Measurements from ENCODE around the gene FERMT3.

FERMT3 gene

GRCh38 chr11:64220271-64220670 lies 13.8 kb downstream of the FERMT3 start:
- Histone ChIP-seq H3K4me1 (ENCODE audit: control insufficient read depth in 1 of 2, insufficient read depth in 2 of 2, low read length in 2 of 2) (peaks cover 14% of the 10 kb centered on the region in 2 donors), H3K9ac (ENCODE audit: low read depth in 1 of 2, low read length in 2 of 2) (no peak overlapping the region), H3K36me3 (ENCODE audit: control insufficient read depth in 1 of 2, insufficient read depth in 2 of 2, low read length in 2 of 2) (peaks cover 9 to 38% of the 10 kb centered on the region in 2 donors)

GRCh38 chr11:64220798-64221197 lies 14.3 kb downstream of the FERMT3 start:
- no peak overlapping the region for H3K4me3 ChIP-seq (ENCODE audit: low read depth in 1 of 2, low read length in 2 of 2)
- H3K9me3 ChIP-seq (ENCODE audit: control insufficient read depth in 1 of 2, low read length in 2 of 2) = no peaks in the 10 kb centered on the region
- H3K36me3 ChIP-seq (ENCODE audit: control insufficient read depth in 1 of 2, insufficient read depth in 2 of 2, low read length in 2 of 2) = peaks cover 9 to 38% of the 10 kb centered on the region in 2 donors
- H3K4me1 ChIP-seq (ENCODE audit: control insufficient read depth in 1 of 2, insufficient read depth in 2 of 2, low read length in 2 of 2) = peaks cover 16 to 19% of the 10 kb centered on the region in 2 donors
- no peaks in the 10 kb centered on the region for H3K27me3 ChIP-seq (ENCODE audit: control insufficient read depth in 1 of 2, insufficient read depth in 2 of 2, low read length in 2 of 2)
- H3K9ac ChIP-seq (ENCODE audit: low read depth in 1 of 2, low read length in 2 of 2) = no peak overlapping the region
- H3K27ac ChIP-seq (ENCODE audit: low read depth, low read length) = no peak overlapping the region

More at GRCh38 chr11:64220271-64220670, 13.8 kb downstream of the FERMT3 start:
- Histone ChIP-seq H3K9me3 (ENCODE audit: control insufficient read depth in 1 of 2, low read length in 2 of 2) (no peaks in the 10 kb centered on the region), H3K27ac (ENCODE audit: low read depth, low read length) (no peak overlapping the region), H3K27me3 (ENCODE audit: control insufficient read depth in 1 of 2, insufficient read depth in 2 of 2, low read length in 2 of 2) (no peaks in the 10 kb centered on the region), H3K4me3 (ENCODE audit: low read depth in 1 of 2, low read length in 2 of 2) (no peak overlapping the region)

DNA sequence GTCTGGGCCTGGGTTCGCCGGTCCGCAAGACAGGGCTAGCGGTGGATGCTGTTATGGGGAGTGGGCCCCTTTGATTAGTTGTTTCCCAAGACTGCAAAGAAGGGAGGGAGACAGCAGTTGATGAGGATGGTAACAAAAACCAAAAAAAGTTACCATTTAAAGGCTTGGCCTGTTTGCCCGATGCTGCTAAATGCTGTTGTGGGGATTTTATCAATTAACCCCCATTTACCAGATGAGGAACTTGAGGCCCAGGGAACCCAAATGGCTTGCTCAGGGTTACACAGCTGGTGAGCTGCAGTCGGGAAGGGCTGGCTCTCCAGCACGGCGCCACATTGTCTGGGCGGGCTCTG lies 16.1 kb downstream of the FERMT3 start:
- H3K36me3 ChIP-seq (ENCODE audit: control insufficient read depth in 1 of 2, insufficient read depth in 2 of 2, low read length in 2 of 2) = peaks cover 9 to 36% of the 10 kb centered on the region in 2 donors

DNA sequence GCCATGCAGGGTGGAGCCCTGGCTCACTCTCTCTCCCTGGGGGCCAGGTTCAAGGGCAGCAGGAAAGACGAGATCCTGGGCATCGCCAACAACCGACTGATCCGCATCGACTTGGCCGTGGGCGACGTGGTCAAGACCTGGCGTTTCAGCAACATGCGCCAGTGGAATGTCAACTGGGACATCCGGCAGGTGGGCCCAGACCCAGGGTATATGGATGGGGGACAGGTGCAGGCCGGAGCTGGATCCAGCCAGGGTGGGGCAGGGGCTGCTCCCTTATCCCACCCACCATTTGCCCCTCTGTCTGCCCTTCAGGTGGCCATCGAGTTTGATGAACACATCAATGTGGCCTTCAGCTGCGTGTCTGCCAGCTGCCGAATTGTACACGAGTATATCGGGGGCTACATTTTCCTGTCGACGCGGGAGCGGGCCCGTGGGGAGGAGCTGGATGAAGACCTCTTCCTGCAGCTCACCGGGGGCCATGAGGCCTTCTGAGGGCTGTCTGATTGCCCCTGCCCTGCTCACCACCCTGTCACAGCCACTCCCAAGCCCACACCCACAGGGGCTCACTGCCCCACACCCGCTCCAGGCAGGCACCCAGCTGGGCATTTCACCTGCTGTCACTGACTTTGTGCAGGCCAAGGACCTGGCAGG lies 16.6 kb downstream of the FERMT3 start:
- Histone ChIP-seq H3K36me3 (ENCODE audit: control insufficient read depth in 1 of 2, insufficient read depth in 2 of 2, low read length in 2 of 2) (peaks cover 9 to 35% of the 10 kb centered on the region in 2 donors), H3K27me3 (ENCODE audit: control insufficient read depth in 1 of 2, insufficient read depth in 2 of 2, low read length in 2 of 2) (no peaks in the 10 kb centered on the region), H3K4me1 (ENCODE audit: control insufficient read depth in 1 of 2, insufficient read depth in 2 of 2, low read length in 2 of 2) (peaks cover 25 to 34% of the 10 kb centered on the region in 2 donors), H3K27ac (ENCODE audit: low read depth, low read length) (peak overlapping the region; percentile 42), H3K4me3 (ENCODE audit: low read depth in 1 of 2, low read length in 2 of 2) (no peak overlapping the region), H3K9me3 (ENCODE audit: control insufficient read depth in 1 of 2, low read length in 2 of 2) (no peaks in the 10 kb centered on the region), H3K9ac (ENCODE audit: low read depth in 1 of 2, low read length in 2 of 2) (no peak overlapping the region)

More for the DNA sequence above, 16.1 kb downstream of the FERMT3 start:
- H3K4me1 ChIP-seq (ENCODE audit: control insufficient read depth in 1 of 2, insufficient read depth in 2 of 2, low read length in 2 of 2) = peaks cover 24 to 32% of the 10 kb centered on the region in 2 donors
- no peak overlapping the region for H3K27ac ChIP-seq (ENCODE audit: low read depth, low read length)
- no peak overlapping the region for H3K4me3 ChIP-seq (ENCODE audit: low read depth in 1 of 2, low read length in 2 of 2)
- H3K27me3 ChIP-seq (ENCODE audit: control insufficient read depth in 1 of 2, insufficient read depth in 2 of 2, low read length in 2 of 2) = no peaks in the 10 kb centered on the region
- H3K9me3 ChIP-seq (ENCODE audit: control insufficient read depth in 1 of 2, low read length in 2 of 2) = no peaks in the 10 kb centered on the region
- no peak overlapping the region for H3K9ac ChIP-seq (ENCODE audit: low read depth in 1 of 2, low read length in 2 of 2)

- Histone ChIP-seq H3K9ac (ENCODE audit: low read depth in 1 of 2, low read length in 2 of 2) (no peak overlapping the region), H3K36me3 (ENCODE audit: control insufficient read depth in 1 of 2, insufficient read depth in 2 of 2, low read length in 2 of 2) (peaks cover 9 to 32% of the 10 kb centered on the region in 2 donors), H3K27ac (ENCODE audit: low read depth, low read length) (no peak overlapping the region), H3K4me3 (ENCODE audit: low read depth in 1 of 2, low read length in 2 of 2) (no peak overlapping the region), H3K9me3 (ENCODE audit: control insufficient read depth in 1 of 2, low read length in 2 of 2) (no peaks in the 10 kb centered on the region), H3K27me3 (ENCODE audit: control insufficient read depth in 1 of 2, insufficient read depth in 2 of 2, low read length in 2 of 2) (no peaks in the 10 kb centered on the region), H3K4me1 (ENCODE audit: control insufficient read depth in 1 of 2, insufficient read depth in 2 of 2, low read length in 2 of 2) (peaks cover 21 to 37% of the 10 kb centered on the region in 2 donors)
Measured at GRCh38 chr11:64224151-64224890, 17.8 kb downstream of the FERMT3 start.

GRCh38 chr11:64224891-64225607 lies 18.5 kb downstream of the FERMT3 start:
- Histone ChIP-seq H3K9ac (ENCODE audit: low read depth in 1 of 2, low read length in 2 of 2) (peak overlapping the region; percentile 69 to 97), H3K36me3 (ENCODE audit: control insufficient read depth in 1 of 2, insufficient read depth in 2 of 2, low read length in 2 of 2) (peaks cover 9 to 29% of the 10 kb centered on the region in 2 donors), H3K27ac (ENCODE audit: low read depth, low read length) (peak overlapping the region; percentile 90), H3K4me1 (ENCODE audit: control insufficient read depth in 1 of 2, insufficient read depth in 2 of 2, low read length in 2 of 2) (peaks cover 28 to 44% of the 10 kb centered on the region in 2 donors), H3K27me3 (ENCODE audit: control insufficient read depth in 1 of 2, insufficient read depth in 2 of 2, low read length in 2 of 2) (no peaks in the 10 kb centered on the region), H3K4me3 (ENCODE audit: low read depth in 1 of 2, low read length in 2 of 2) (peak overlapping the region; percentile 82 to 84), H3K9me3 (ENCODE audit: control insufficient read depth in 1 of 2, low read length in 2 of 2) (no peaks in the 10 kb centered on the region)

DNA sequence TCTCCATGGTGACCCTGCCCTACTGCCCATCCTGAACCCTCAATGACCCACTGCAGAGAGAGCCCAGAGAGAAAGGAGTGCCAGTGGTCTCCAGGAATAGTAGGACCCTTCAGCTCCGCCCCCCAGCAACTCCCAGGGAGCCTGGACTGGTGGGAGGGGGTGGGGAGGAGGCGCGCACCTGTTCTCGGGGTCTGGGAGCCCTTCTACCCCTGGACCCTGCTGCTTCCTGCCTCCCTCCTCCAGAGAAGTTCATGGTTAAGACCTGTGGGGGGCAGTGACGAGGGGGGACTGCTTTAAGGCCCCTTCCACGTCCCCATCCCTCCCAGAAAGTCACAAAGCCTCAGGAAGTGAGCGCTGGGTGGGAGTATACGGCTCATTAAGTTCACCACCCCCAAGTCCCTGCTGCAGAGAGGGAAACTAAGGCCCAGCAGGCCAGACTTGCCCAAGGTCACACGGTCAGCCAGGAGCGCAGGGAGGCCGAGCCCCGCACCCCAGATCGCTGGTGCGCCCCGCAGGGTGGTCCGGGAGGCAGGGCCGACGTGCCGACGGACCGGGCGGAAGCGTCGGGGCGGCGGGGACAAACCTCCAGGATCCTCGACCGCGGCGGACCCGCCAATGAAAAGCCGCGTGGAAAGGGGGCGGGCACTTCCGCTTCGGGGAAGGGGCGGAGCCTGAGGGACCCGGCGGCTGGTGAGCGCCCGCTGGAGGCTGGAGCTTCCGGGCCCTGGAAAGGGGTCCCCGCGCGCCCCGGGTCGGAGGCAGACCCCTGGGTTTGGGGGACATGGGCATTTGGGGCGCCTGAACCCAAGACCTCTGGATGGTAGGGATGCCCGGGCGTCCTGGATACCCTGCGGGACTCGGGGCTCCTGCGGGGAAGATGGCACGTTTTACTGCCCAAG lies 19.3 kb downstream of the FERMT3 start, which contains the start of the genes NUDT22 and TRPT1:
Gene NUDT22 (plus strand): TSS at position 667 of the 899 bp plus-strand sequence. CDS start 379 bp downstream, outside the sequence.
Gene TRPT1 (minus strand): TSS at position 579 of the 899 bp plus-strand sequence. CDS start 326 bp downstream, at position 253.
- Histone ChIP-seq H3K36me3 (ENCODE audit: control insufficient read depth in 1 of 2, insufficient read depth in 2 of 2, low read length in 2 of 2) (peaks cover 4 to 21% of the 10 kb centered on the region in 2 donors), H3K27me3 (ENCODE audit: control insufficient read depth in 1 of 2, insufficient read depth in 2 of 2, low read length in 2 of 2) (no peaks in the 10 kb centered on the region), H3K9me3 (ENCODE audit: control insufficient read depth in 1 of 2, low read length in 2 of 2) (no peaks in the 10 kb centered on the region), H3K27ac (ENCODE audit: low read depth, low read length) (peak within 1 kb of the TSS; percentile 90), H3K9ac (ENCODE audit: low read depth in 1 of 2, low read length in 2 of 2) (peak within 1 kb of the TSS; percentile 97 to 100), H3K4me1 (ENCODE audit: control insufficient read depth in 1 of 2, insufficient read depth in 2 of 2, low read length in 2 of 2) (peaks cover 29 to 44% of the 10 kb centered on the region in 2 donors), H3K4me3 (ENCODE audit: low read depth in 1 of 2, low read length in 2 of 2) (peak within 1 kb of the TSS; percentile 82 to 84)

GRCh38 chr11:64226507-64227051 lies 20.1 kb downstream of the FERMT3 start:
- H3K9me3 ChIP-seq (ENCODE audit: control insufficient read depth in 1 of 2, low read length in 2 of 2) = no peaks in the 10 kb centered on the region
- H3K27me3 ChIP-seq (ENCODE audit: control insufficient read depth in 1 of 2, insufficient read depth in 2 of 2, low read length in 2 of 2) = no peaks in the 10 kb centered on the region
- peaks cover 30 to 51% of the 10 kb centered on the region in 2 donors for H3K4me1 ChIP-seq (ENCODE audit: control insufficient read depth in 1 of 2, insufficient read depth in 2 of 2, low read length in 2 of 2)
- peaks cover 0 to 17% of the 10 kb centered on the region in 2 donors for H3K36me3 ChIP-seq (ENCODE audit: control insufficient read depth in 1 of 2, insufficient read depth in 2 of 2, low read length in 2 of 2)
- H3K27ac ChIP-seq (ENCODE audit: low read depth, low read length) = peak overlapping the region; percentile 90
- peak overlapping the region; percentile 82 to 84 for H3K4me3 ChIP-seq (ENCODE audit: low read depth in 1 of 2, low read length in 2 of 2)
- H3K9ac ChIP-seq (ENCODE audit: low read depth in 1 of 2, low read length in 2 of 2) = peak overlapping the region; percentile 97 to 100

DNA sequence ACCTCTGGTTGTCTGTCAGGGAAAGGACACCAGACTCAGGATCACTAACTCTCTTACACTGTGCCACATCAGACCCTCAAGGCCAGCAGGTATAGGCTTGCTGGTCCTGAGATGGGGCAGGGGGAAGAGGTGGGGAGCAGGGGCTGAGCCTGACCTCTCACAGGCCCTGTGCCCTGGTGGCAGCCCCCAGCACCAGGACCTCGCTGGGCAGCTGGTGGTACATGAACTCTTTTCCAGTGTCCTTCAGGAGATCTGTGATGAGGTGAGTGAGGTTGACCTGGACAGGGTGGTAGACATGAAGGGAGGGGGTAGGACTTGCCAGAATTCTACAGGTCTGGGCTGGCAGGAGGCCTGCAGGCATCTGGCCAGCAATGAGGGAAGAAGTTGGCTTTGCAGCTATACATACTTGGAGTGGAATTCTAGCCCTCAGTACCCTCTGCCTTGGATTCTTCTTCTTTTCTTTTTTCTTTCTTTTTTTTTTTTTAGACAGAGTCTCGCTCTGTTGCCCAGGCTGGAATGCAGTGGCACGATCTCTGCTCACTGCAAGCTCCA lies 21.0 kb downstream of the FERMT3 start:
- Histone ChIP-seq H3K27me3 (ENCODE audit: control insufficient read depth in 1 of 2, insufficient read depth in 2 of 2, low read length in 2 of 2) (no peaks in the 10 kb centered on the region), H3K9me3 (ENCODE audit: control insufficient read depth in 1 of 2, low read length in 2 of 2) (no peaks in the 10 kb centered on the region), H3K36me3 (ENCODE audit: control insufficient read depth in 1 of 2, insufficient read depth in 2 of 2, low read length in 2 of 2) (peaks cover 0 to 17% of the 10 kb centered on the region in 2 donors), H3K9ac (ENCODE audit: low read depth in 1 of 2, low read length in 2 of 2) (peak overlapping the region; percentile 97 to 100), H3K27ac (ENCODE audit: low read depth, low read length) (peak overlapping the region; percentile 90), H3K4me3 (ENCODE audit: low read depth in 1 of 2, low read length in 2 of 2) (peak overlapping the region; percentile 82 to 84), H3K4me1 (ENCODE audit: control insufficient read depth in 1 of 2, insufficient read depth in 2 of 2, low read length in 2 of 2) (peaks cover 36 to 59% of the 10 kb centered on the region in 2 donors)
